ENCODE data around the gene SRPK3. TPM values are rescaled to one million over a fixed set of nuclear protein-coding genes. Genes with fewer than 3 reads are reported as not detected.

The SRPK3 gene, protein sequence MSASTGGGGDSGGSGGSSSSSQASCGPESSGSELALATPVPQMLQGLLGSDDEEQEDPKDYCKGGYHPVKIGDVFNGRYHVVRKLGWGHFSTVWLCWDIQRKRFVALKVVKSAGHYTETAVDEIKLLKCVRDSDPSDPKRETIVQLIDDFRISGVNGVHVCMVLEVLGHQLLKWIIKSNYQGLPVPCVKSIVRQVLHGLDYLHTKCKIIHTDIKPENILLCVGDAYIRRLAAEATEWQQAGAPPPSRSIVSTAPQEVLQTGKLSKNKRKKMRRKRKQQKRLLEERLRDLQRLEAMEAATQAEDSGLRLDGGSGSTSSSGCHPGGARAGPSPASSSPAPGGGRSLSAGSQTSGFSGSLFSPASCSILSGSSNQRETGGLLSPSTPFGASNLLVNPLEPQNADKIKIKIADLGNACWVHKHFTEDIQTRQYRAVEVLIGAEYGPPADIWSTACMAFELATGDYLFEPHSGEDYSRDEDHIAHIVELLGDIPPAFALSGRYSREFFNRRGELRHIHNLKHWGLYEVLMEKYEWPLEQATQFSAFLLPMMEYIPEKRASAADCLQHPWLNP
- 1.6 TPM for total RNA-seq (2021; ENCODE audit: unreplicated experiment)
- polyA plus RNA-seq (2012; ENCODE audit: insufficient read length), result 2.6 TPM
- Bru-seq, nascent RNA, result percentile 21 among the genes with signal in this experiment
- percentile 21 among the genes with signal in this experiment for BruChase-seq, experiment 1, labeled RNA remaining after a 2-hour chase
- BruChase-seq, experiment 2, labeled RNA remaining after a 6-hour chase, result percentile 24 among the genes with signal in this experiment
- long read RNA-seq, partial matches to known transcripts, result 1 of 2 reads
- long read RNA-seq, other reads (novel, unspliced or antisense), result 1 of 2 reads

DNA sequence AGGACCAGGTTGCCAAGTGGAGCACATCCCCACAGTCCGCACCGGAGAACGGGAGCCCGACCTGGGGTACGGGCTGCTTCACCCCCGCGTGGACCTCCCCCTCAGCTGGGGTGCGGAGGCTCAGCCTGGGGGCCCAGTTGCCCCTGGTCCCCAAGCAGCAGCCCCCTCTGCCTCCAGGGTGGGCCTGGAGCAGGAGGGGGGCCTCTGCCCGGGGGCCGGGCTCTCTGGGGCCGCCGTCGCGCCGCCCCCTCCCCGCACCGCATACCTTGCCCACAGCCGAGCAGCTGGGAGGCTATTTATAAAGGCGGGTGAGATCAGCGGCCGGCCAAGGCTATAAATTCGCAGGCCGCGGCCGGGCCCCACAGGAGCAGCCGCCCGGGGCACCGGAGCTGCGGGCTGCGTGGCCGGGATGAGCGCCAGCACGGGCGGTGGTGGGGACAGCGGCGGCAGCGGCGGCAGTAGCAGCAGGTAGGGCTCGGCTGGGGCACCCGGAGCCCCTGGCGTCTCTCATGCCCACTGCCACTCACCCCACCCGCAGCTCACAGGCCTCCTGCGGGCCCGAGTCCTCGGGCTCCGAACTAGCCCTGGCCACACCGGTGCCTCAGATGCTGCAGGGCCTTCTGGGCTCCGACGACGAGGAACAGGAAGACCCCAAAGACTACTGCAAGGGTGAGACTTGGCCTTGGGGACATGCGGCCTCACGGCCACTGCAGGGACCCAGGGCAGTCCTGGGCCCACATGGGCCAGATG is at the start of gene SRPK3:
SRPK3 (plus strand) TSS at position 364 of the 750 bp plus-strand sequence; CDS start at position 410, 46 bp downstream.
- Histone ChIP-seq H3K4me3 (ENCODE audit: low read depth in 2 of 2, low read length in 2 of 2) (no peak within 1 kb of the TSS), H3K27ac (ENCODE audit: low read length) (0 out of 2 replicates have a peak within 1 kb of the TSS, but pooled peaks have one; percentile 23), H3K36me3 (ENCODE audit: control insufficient read depth, insufficient read depth, low read length) (no peaks in the 10 kb centered on the region), H3K9me3 (ENCODE audit: control insufficient read depth, insufficient read depth, low read depth, low read length) (no peaks in the 10 kb centered on the region), H3K27me3 (ENCODE audit: control insufficient read depth, insufficient read depth, low read length) (no peaks in the 10 kb centered on the region), H3K4me1 (ENCODE audit: control insufficient read depth, insufficient read depth, low read length) (peaks cover 16% of the 10 kb centered on the region)
- TF ChIP-seq SIN3A (IDR thresholded peaks at IDR 0.05; ENCODE audit: borderline replicate concordance, insufficient read depth, low read depth, low read length), result no peak
- DNase-seq (ENCODE audit: low read depth, low spot score) (no peak), ATAC-seq (peak; percentile 38)
- POLR2A ChIA-PET, result no interaction called here
- BruUV-seq (replicated peaks), result no TSS peak
- intact Hi-C loops (cut with micrococcal nuclease; ENCODE audit: unreplicated experiment), result no loop called here
- in situ Hi-C loops (cut with HindIII; ENCODE audit: low pct_unique_long_range_greater_than_20kb, low sequenced_read_pairs), result no loop called here
- CTCF ChIA-PET, result no interaction called here

DNA sequence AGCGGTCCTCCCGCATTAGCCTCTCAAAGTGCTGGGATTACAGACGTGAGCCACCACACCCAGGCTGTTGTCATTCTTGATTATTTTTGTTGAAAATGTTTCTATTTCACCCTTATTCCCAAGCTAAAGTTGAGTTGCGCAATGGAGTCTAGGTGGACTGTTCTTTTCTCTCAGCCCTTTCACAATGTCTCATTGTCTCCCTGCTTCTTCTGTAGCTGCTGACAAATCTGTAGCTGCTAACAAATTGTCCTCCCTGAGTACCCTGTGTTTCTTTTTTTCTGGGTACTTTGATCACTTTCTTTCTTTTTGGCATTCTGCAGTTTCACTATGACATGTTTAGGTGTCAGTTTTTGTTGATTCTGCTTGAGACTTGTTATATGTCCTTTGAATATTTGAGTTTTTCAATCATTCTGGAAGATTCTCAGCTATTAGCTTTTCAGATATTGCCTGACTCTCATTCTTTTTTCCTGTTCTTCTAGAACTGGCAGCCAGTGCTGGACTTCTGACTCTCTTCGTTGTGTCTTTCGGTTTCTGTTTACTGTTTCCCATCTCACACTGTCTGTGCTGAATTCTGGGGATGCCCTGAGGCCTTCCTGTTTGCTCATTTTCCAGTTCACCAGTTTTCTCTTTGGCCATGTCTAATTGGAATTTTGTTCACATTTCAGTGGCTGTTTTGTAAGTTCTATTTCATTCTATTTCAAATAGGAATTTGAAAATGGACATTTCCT is 49.6 kb upstream of the SRPK3 start:
- Histone ChIP-seq H3K27me3 (ENCODE audit: control insufficient read depth, insufficient read depth, low read length) (no peaks in the 10 kb centered on the region), H3K9me3 (ENCODE audit: control insufficient read depth, insufficient read depth, low read depth, low read length) (0 out of 2 replicates have a peak, but pooled peaks cover 3% of the 10 kb centered on the region), H3K4me3 (ENCODE audit: low read depth in 2 of 2, low read length in 2 of 2) (no peak overlapping the region), H3K4me1 (ENCODE audit: control insufficient read depth, insufficient read depth, low read length) (peaks cover 14% of the 10 kb centered on the region), H3K27ac (ENCODE audit: low read length) (no peak overlapping the region), H3K36me3 (ENCODE audit: control insufficient read depth, insufficient read depth, low read length) (no peaks in the 10 kb centered on the region)
- DNase-seq (ENCODE audit: low read depth, low spot score), result no peak
- in situ Hi-C loops (cut with HindIII; ENCODE audit: low pct_unique_long_range_greater_than_20kb, low sequenced_read_pairs) (no loop called here), intact Hi-C loops (cut with micrococcal nuclease; ENCODE audit: unreplicated experiment) (no loop called here)
- ChIA-PET CTCF (no interaction called here), POLR2A (no interaction called here)
- no peak for TF ChIP-seq TCF7L2 (IDR thresholded peaks at IDR 0.05; ENCODE audit: low read depth, low read length)
- no peak for TF ChIP-seq POLR2AphosphoS5 (IDR thresholded peaks at IDR 0.05; ENCODE audit: low read depth, low read length)
- TF ChIP-seq, protein P1, sequence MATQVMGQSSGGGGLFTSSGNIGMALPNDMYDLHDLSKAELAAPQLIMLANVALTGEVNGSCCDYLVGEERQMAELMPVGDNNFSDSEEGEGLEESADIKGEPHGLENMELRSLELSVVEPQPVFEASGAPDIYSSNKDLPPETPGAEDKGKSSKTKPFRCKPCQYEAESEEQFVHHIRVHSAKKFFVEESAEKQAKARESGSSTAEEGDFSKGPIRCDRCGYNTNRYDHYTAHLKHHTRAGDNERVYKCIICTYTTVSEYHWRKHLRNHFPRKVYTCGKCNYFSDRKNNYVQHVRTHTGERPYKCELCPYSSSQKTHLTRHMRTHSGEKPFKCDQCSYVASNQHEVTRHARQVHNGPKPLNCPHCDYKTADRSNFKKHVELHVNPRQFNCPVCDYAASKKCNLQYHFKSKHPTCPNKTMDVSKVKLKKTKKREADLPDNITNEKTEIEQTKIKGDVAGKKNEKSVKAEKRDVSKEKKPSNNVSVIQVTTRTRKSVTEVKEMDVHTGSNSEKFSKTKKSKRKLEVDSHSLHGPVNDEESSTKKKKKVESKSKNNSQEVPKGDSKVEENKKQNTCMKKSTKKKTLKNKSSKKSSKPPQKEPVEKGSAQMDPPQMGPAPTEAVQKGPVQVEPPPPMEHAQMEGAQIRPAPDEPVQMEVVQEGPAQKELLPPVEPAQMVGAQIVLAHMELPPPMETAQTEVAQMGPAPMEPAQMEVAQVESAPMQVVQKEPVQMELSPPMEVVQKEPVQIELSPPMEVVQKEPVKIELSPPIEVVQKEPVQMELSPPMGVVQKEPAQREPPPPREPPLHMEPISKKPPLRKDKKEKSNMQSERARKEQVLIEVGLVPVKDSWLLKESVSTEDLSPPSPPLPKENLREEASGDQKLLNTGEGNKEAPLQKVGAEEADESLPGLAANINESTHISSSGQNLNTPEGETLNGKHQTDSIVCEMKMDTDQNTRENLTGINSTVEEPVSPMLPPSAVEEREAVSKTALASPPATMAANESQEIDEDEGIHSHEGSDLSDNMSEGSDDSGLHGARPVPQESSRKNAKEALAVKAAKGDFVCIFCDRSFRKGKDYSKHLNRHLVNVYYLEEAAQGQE (IDR thresholded peaks at IDR 0.05; ENCODE audit: insufficient read depth in 1 of 2, low read depth in 2 of 2, low read length in 1 of 2), result no peak
- no peak for TF ChIP-seq SIN3A (IDR thresholded peaks at IDR 0.05; ENCODE audit: borderline replicate concordance, insufficient read depth, low read depth, low read length)
- TF ChIP-seq, protein P2, sequence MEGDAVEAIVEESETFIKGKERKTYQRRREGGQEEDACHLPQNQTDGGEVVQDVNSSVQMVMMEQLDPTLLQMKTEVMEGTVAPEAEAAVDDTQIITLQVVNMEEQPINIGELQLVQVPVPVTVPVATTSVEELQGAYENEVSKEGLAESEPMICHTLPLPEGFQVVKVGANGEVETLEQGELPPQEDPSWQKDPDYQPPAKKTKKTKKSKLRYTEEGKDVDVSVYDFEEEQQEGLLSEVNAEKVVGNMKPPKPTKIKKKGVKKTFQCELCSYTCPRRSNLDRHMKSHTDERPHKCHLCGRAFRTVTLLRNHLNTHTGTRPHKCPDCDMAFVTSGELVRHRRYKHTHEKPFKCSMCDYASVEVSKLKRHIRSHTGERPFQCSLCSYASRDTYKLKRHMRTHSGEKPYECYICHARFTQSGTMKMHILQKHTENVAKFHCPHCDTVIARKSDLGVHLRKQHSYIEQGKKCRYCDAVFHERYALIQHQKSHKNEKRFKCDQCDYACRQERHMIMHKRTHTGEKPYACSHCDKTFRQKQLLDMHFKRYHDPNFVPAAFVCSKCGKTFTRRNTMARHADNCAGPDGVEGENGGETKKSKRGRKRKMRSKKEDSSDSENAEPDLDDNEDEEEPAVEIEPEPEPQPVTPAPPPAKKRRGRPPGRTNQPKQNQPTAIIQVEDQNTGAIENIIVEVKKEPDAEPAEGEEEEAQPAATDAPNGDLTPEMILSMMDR (IDR thresholded peaks at IDR 0.05), result no peak
- BruUV-seq (replicated peaks), result no TSS peak
- ATAC-seq, result no peak

Measured in Panc1 (cell line).